ENCODE measurements around the gene GGTLC1.

GGTLC1 gene

GRCh38 chr20:23962272-23962671, 26.3 kb downstream of the GGTLC1 start:
- no peak for DNase-seq

GRCh38 chr20:23959054-23959453, 29.5 kb downstream of the GGTLC1 start:
- no peak for DNase-seq

DNA sequence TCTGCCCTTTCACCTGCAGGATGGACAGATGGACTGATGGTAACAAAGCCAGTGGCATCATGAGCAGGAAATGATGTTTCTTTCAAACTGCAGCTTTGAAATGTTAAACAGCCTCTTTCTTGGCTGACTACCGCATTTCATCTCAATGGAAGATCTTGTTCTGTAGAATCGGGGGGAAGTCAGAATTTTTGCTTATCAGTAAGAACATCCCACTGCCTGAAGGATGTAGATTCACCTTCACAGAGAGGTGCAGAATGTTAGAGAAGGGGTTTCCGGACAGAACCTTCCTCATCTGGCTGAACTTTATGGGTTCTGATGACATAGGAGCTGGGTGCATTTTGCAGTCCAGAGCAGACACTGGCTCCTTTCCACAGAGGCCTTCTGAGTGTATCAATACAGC, 32.7 kb downstream of the GGTLC1 start:
- no peak for DNase-seq

- DNase-seq = no peak
Observed at GRCh38 chr20:23954008-23954745, 34.4 kb downstream of the GGTLC1 start.

DNA sequence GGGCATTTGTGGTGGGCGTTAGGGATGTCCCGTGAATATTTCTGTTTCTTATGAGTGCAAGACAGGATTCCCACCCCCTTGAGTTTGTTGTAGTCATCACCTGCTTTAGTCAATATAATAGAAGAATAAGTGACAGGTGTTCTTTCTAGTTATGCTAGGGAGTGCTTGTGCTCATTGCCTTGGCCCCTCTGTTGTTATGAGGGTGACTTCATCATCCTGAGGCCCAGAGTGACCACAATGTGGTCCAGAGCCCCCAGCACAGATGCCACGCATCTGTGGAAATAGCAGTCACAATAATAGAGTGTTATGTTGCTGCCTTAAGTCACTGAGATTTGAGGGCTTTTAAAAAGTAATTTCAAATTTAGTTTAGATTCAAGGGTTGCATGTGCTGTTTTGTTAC, 42.4 kb downstream of the GGTLC1 start:
- DNase-seq = no peak

DNA sequence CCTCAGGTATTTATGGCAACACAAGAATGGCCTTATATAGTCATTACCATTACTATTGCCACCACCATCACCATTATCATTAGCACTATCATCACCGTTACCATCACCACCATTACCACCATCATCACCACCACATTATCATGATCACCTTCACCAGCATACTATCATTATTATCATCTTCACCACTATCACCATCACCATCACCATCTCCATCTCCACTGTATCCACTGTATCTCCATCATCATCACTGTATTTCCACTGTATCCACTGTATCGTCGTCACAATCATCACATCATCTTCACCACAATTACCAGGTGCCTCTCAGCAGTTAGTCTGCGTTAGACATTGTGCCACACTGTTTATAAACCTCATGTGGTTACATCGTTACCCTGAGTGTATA, 45.3 kb downstream of the GGTLC1 start:
- no peak for DNase-seq

- DNase-seq = no peak
Observed at GRCh38 chr20:23939641-23940040, 48.9 kb downstream of the GGTLC1 start.

DNA sequence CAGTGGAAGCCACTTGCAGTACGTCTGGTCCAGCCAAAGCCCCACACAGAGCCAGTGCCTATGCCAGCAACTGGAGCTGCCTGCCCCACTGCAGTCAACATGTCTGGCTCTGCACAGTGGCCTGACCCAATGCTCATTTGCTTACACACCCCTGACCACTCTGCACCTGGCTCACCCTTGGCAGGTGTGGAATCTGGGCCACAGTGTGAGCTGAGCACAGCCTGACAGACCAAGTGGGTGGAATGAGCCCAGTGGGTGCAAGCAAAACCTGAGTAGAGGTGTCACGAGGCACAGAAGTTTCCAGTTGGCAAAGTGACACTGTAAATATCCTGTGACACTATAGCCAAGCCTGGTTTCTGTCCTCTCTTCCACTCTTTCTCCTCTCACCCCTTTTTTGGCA, 49.5 kb downstream of the GGTLC1 start:
- DNase-seq = no peak

GRCh38 chr20:23938118-23938438, 50.5 kb downstream of the GGTLC1 start:
- DNase-seq = no peak

- peak; percentile 29 for DNase-seq
Observed at GRCh38 chr20:23937303-23938117, 51.1 kb downstream of the GGTLC1 start.
